Activated T-cell treated with anti-CD3 and anti-CD28 coated beads, Interleukin-2, amount 50 U/mL, for 72 hours (primary cell): ENCODE data around the gene CCNT2. TPM values are rescaled to one million over a fixed set of nuclear protein-coding genes. Genes with fewer than 3 reads are reported as not detected.
"Not testable (repeated sequence)": the region's sequence is repeated elsewhere in the genome, so short reads cannot be mapped to it uniquely, and the experiment has no call there.

Experiments used
- ATAC-seq, 2 donors: fragments of 150-1000 bp; cut with Tn5 transposase; replicated peaks in 1 of 2; 2 replicates each; pipeline ENCODE4 v1.10.0; 2021; ENCODE audit warnings: moderate library complexity in 2 of 2, mild to moderate bottlenecking in 1 of 2
- DNase-seq, 2 donors: peaks; one replicate each; pipeline ENCODE4 v3.0.0; 2021 to 2022; ENCODE audit warnings: mixed read lengths in 1 of 2
- H3K27ac Mint-ChIP-seq: one replicate; pipeline ENCODE4 v1.8.0; 2022; ENCODE audit warnings: mild to moderate bottlenecking, moderate library complexity, mixed read lengths
- H3K27me3 Mint-ChIP-seq: one replicate; pipeline ENCODE4 v1.8.0; 2022; ENCODE audit warnings: low read depth, mixed read lengths
- H3K36me3 Mint-ChIP-seq, 2 donors: one replicate each; pipeline ENCODE4 v1.8.0; 2022; ENCODE audit warnings: mixed read lengths in 2 of 2, mild to moderate bottlenecking in 1 of 2; ENCODE audit not compliant: insufficient read depth in 2 of 2
- H3K4me1 Mint-ChIP-seq: one replicate; pipeline ENCODE4 v1.8.0; 2022; ENCODE audit warnings: low read depth, mixed read lengths
- H3K4me3 Mint-ChIP-seq, 2 donors: one replicate each; pipeline ENCODE4 v1.8.0; 2022; ENCODE audit warnings: mild to moderate bottlenecking in 2 of 2, mixed read lengths in 2 of 2, moderate library complexity in 2 of 2
- H3K9me3 Mint-ChIP-seq, 2 donors: one replicate each; pipeline ENCODE4 v1.8.0; 2022; ENCODE audit warnings: mixed read lengths in 2 of 2
- total RNA-seq, 2 donors: library from RNA; stranded (reverse); gene quantifications; one replicate each; pipeline ENCODE4 v1.2.3, GENCODE V29; 2022

CCNT2 gene
- total RNA-seq, 2 donors from 2014 or later: 37.8 to 44.0 TPM

GRCh38 chr2:134957477-134957876, 38.9 kb downstream of the CCNT2 start:
- no peaks in the 10 kb centered on the region for H3K9me3 Mint-ChIP-seq
- ATAC-seq (no peak), DNase-seq (no peak)
- no peak overlapping the region for H3K27ac Mint-ChIP-seq
- no peak overlapping the region for H3K4me3 Mint-ChIP-seq
- H3K4me1 Mint-ChIP-seq: peaks cover 12% of the 10 kb centered on the region
- peaks cover 1 to 17% of the 10 kb centered on the region in 2 donors for H3K36me3 Mint-ChIP-seq
- H3K27me3 Mint-ChIP-seq: no peaks in the 10 kb centered on the region

GRCh38 chr2:134967166-134967565, 48.5 kb downstream of the CCNT2 start:
- H3K27ac Mint-ChIP-seq, H3K4me1 Mint-ChIP-seq, H3K4me3 Mint-ChIP-seq, ATAC-seq, H3K36me3 Mint-ChIP-seq, DNase-seq, H3K27me3 Mint-ChIP-seq: not testable (repeated sequence)
- H3K9me3 Mint-ChIP-seq: peaks cover 8 to 13% of the 10 kb centered on the region in 2 donors

DNA sequence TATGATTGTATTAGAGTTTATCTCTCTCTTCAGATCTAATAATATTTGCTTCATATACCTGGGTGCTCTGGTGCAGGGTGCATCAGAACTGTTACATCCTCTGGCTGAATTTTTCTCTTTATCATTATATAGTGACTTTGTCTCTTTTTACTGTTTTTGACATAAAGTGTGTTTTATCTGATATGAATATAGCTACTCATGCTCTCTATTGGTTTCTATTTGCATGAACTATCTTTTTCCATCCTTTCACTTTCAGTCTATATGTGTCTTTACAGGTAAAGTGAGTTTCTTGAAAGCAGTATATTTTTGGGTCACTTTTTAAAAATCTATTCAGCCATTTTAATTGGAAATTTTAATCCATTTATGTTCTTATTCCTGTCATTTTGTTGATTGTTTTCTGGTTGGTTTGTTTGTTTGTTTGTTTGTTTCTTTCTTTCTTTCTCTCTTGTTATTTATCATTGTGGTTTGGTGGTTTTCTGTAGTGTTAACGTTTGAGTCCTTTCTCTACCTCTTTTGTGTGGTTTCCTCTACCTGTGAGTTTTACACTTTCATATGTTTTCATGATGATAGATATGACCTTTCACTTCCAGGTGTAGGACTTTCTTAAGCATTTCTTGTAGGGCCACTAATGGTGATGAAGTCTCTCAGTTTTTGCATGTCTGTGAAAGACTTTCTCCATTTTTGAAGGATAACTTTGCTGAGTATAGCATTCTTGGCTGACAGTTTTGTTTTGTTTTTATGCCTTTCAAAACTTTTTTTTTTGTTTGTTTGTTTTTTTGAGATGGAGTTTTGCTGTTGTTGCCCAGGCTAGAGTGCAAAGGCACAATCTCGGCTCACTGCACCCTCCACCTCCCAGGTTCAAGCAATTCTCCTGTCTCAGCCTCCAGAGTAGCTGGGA, 54.9 kb downstream of the CCNT2 start:
- H3K27ac Mint-ChIP-seq: peak overlapping the region; percentile 16
- H3K27me3 Mint-ChIP-seq: no peaks in the 10 kb centered on the region
- DNase-seq (no peak), ATAC-seq (peak; percentile 81 to 87)
- peaks cover 22 to 26% of the 10 kb centered on the region in 2 donors for H3K9me3 Mint-ChIP-seq
- peaks cover 16 to 25% of the 10 kb centered on the region in 2 donors for H3K36me3 Mint-ChIP-seq
- H3K4me1 Mint-ChIP-seq: peaks cover 9% of the 10 kb centered on the region
- H3K4me3 Mint-ChIP-seq: peak overlapping the region in 1 of 2 donors; percentile 10

- Mint-ChIP-seq H3K36me3 (peaks cover 14 to 18% of the 10 kb centered on the region in 2 donors), H3K27me3 (no peaks in the 10 kb centered on the region), H3K9me3 (peaks cover 18 to 20% of the 10 kb centered on the region in 2 donors), H3K4me3 (no peak overlapping the region), H3K27ac (no peak overlapping the region), H3K4me1 (peaks cover 9% of the 10 kb centered on the region)
- DNase-seq: no peak
- ATAC-seq: no peak
Measured at GRCh38 chr2:134975281-134976009, 56.8 kb downstream of the CCNT2 start.

DNA sequence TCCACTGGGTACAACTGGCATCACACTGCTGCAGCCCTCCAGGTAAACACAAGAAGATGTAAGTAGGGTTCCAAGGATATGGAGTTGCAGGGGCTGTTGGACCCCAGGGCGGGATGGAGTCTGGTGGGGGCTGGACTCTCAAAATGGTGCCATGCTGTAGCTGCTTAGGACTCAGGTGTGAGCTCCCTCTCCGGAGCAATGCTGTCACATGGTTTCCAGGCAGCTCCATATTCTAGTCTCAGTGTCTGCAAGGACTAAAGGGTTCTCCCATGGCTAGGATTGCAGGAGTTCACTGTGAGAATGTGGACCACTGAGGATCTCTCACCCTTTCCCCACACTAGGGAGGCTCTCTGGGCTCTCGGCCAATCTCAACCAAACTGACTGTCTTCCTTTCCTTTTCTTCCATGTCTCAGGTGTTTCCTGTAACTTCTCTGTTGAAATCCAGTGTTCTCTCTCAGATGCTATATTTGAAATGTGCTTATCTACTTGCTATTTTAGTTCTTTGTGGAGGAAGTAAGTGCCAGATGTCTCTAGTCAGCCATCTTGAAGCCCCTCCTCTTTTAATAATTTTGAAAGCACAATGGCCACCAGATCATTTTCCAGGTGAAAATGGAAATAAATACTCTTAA, 57.6 kb downstream of the CCNT2 start:
- Mint-ChIP-seq H3K27me3 (no peaks in the 10 kb centered on the region), H3K9me3 (peaks cover 14 to 17% of the 10 kb centered on the region in 2 donors), H3K4me3 (no peak overlapping the region), H3K4me1 (peaks cover 9% of the 10 kb centered on the region), H3K27ac (no peak overlapping the region), H3K36me3 (peaks cover 11 to 18% of the 10 kb centered on the region in 2 donors)
- no peak for DNase-seq
- no peak for ATAC-seq

DNA sequence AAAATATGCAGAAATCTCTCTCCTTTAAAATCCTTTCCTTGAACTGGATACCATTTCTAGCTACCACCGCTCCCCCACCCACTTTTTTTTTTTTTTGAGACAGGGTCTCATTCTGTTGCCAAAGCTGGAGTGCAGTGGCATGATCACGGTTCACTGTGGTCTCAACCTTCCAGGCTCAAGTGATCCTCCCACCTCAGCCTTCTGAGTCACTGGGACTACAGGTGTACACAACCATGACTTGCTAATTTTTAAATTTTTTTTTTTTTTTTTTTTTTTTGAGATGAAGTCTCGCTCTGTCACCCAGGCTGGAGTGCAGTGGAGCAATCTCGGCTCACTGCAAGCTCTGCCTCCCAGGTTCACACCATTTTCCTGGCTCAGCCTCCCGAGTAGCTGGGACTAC, 58.5 kb downstream of the CCNT2 start:
- not testable (repeated sequence) for H3K4me3 Mint-ChIP-seq, ATAC-seq, H3K27me3 Mint-ChIP-seq, DNase-seq, H3K27ac Mint-ChIP-seq, H3K4me1 Mint-ChIP-seq
- Mint-ChIP-seq H3K9me3 (peaks cover 13 to 14% of the 10 kb centered on the region in 2 donors), H3K36me3 (peaks cover 11 to 18% of the 10 kb centered on the region in 2 donors)

GRCh38 chr2:134979221-134979620, 60.6 kb downstream of the CCNT2 start:
- Mint-ChIP-seq H3K4me3 (no peak overlapping the region), H3K9me3 (peaks cover 10 to 11% of the 10 kb centered on the region in 2 donors), H3K27me3 (no peaks in the 10 kb centered on the region), H3K27ac (no peak overlapping the region), H3K36me3 (peaks cover 9 to 11% of the 10 kb centered on the region in 2 donors), H3K4me1 (peaks cover 8% of the 10 kb centered on the region)
- no peak for ATAC-seq
- DNase-seq: no peak

GRCh38 chr2:134980639-134981038, 62.0 kb downstream of the CCNT2 start:
- H3K4me3 Mint-ChIP-seq: no peak overlapping the region
- H3K4me1 Mint-ChIP-seq: peaks cover 8% of the 10 kb centered on the region

DNA sequence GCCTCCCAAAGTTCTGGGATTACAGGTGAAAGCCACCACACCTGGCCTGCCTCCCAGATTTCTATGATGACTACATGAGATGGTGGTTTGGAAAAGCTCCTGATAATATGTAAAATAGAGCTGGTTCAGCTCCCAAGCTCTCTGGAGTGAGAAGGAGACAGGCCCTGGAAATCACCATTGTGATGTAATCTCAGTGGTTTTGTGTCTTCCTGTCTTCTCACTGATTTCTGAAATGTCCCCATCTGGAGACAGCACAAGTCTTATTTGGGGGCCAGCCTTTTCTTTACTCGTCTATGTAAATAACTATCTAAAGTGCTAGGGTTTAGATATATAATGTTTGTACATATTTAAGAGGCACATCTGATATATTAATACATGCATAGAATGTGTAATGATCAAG, 64.0 kb downstream of the CCNT2 start:
- ATAC-seq: no peak
- peaks cover 8% of the 10 kb centered on the region for H3K4me1 Mint-ChIP-seq

More at GRCh38 chr2:134980639-134981038, 62.0 kb downstream of the CCNT2 start:
- H3K36me3 Mint-ChIP-seq: peaks cover 1 to 3% of the 10 kb centered on the region in 2 donors
- peaks cover 2 to 3% of the 10 kb centered on the region in 2 donors for H3K9me3 Mint-ChIP-seq
- no peak overlapping the region for H3K27ac Mint-ChIP-seq
- H3K27me3 Mint-ChIP-seq: no peaks in the 10 kb centered on the region
- no peak for ATAC-seq
- no peak for DNase-seq

DNA sequence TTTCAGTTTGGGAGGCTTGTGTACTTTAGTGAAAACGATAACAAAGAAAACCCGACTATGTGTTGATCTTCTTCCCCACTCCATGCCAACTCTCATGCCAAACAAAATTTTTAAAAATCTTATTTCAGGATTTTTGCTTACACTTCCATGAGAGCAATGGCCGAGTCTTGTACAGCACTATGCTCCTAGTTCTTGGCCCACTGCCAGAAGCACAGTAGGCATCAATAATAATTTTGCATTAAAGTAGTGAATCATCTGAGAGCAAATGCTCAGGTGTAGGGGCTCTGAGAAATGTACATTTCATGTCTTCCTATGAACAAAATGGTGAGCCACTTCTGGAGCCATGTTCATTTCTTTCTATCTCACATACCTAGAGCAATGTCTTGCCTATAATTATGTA, 66.4 kb downstream of the CCNT2 start:
- DNase-seq: no peak
- Mint-ChIP-seq H3K27ac (no peak overlapping the region), H3K4me1 (peaks cover 8% of the 10 kb centered on the region), H3K9me3 (peaks cover 2 to 3% of the 10 kb centered on the region in 2 donors), H3K36me3 (peaks cover 1 to 3% of the 10 kb centered on the region in 2 donors), H3K27me3 (peaks cover 8% of the 10 kb centered on the region), H3K4me3 (no peak overlapping the region)
- ATAC-seq: no peak

More for the DNA sequence above, 64.0 kb downstream of the CCNT2 start:
- Mint-ChIP-seq H3K27ac (no peak overlapping the region), H3K27me3 (peaks cover 8% of the 10 kb centered on the region), H3K4me3 (no peak overlapping the region), H3K9me3 (peaks cover 2 to 3% of the 10 kb centered on the region in 2 donors), H3K36me3 (peaks cover 1 to 3% of the 10 kb centered on the region in 2 donors)
- DNase-seq: no peak

- Mint-ChIP-seq H3K27me3 (peaks cover 8% of the 10 kb centered on the region), H3K4me1 (no peaks in the 10 kb centered on the region), H3K4me3 (no peak overlapping the region), H3K9me3 (peaks cover under 1% of the 10 kb centered on the region in 2 donors), H3K36me3 (peaks cover under 1 to 2% of the 10 kb centered on the region in 2 donors), H3K27ac (no peak overlapping the region)
- DNase-seq (no peak), ATAC-seq (peak in 1 of 2 donors; percentile 50)
Measured at GRCh38 chr2:134988994-134989605, 70.5 kb downstream of the CCNT2 start.

DNA sequence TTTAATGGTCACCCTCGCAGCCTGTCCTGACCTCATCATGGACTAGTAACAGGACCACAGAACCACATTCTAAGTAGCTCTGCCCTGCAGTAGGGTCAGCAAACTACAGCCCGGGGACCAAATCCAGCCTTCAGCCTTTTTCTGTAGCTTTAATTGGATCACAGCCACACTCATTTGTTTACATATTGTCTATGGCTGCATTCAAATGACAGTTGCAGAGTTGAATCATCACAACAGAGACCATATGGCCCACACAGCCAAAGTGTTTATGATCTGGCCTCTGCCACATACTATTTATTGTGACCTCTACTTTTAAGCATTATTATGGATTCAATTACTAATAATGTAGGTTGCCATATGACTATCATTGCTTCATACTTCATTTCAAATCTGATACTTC, 80.9 kb downstream of the CCNT2 start:
- ATAC-seq: no peak
- no peak for DNase-seq
- H3K4me3 Mint-ChIP-seq: no peak overlapping the region
- H3K4me1 Mint-ChIP-seq: no peaks in the 10 kb centered on the region
- no peaks in the 10 kb centered on the region for H3K36me3 Mint-ChIP-seq
- H3K27me3 Mint-ChIP-seq: peaks cover 5% of the 10 kb centered on the region
- no peaks in the 10 kb centered on the region for H3K9me3 Mint-ChIP-seq
- H3K27ac Mint-ChIP-seq: no peak overlapping the region
